Natural killer cell (primary cell): ENCODE results near the gene PTCD1. TPM values are rescaled to one million over a fixed set of nuclear protein-coding genes. Genes with fewer than 3 reads are reported as not detected.

Source experiments
- ATAC-seq, 3 donors: fragments of 150-1000 bp in 2 of 3; fragments of 200-7000 bp in 1 of 3; cut with Tn5 transposase; 1 replicate in 1 of 3; 2 replicates in 2 of 3; pipeline ENCODE4 v1.10.0; 2021; ENCODE audit warnings: mild to moderate bottlenecking in 2 of 3, moderate library complexity in 2 of 3
- DNase-seq, 2 donors: peaks; one replicate each; pipeline versions ENCODE4 v3.0.0 to v3.0.0-alpha.2; 2013 to 2021; ENCODE audit warnings: mixed read lengths in 1 of 2
- H3K27ac ChIP-seq: one replicate; pipeline ENCODE4 v1.5.1; 2013; ENCODE audit warnings: mild to moderate bottlenecking, low read length
- H3K27me3 ChIP-seq: one replicate; pipeline ENCODE4 v1.6.1; 2013; ENCODE audit warnings: low read length; ENCODE audit not compliant: control insufficient read depth, insufficient read depth
- H3K36me3 ChIP-seq: one replicate; pipeline ENCODE4 v1.6.1; 2013; ENCODE audit warnings: low read length; ENCODE audit not compliant: control insufficient read depth, insufficient read depth
- H3K4me1 ChIP-seq: one replicate; pipeline ENCODE4 v1.6.1; 2013; ENCODE audit warnings: low read length; ENCODE audit not compliant: control insufficient read depth, insufficient read depth
- H3K4me3 ChIP-seq: one replicate; pipeline ENCODE4 v1.5.1; 2013; ENCODE audit warnings: low read length
- H3K9me3 ChIP-seq: one replicate; pipeline ENCODE4 v1.6.1; 2013; ENCODE audit warnings: low read length; ENCODE audit not compliant: control insufficient read depth, insufficient read depth
- H3K27ac Mint-ChIP-seq, 2 donors: one replicate each; pipeline ENCODE4 v1.8.0; 2022; ENCODE audit warnings: mild to moderate bottlenecking in 2 of 2, mixed read lengths in 2 of 2, moderate library complexity in 1 of 2
- H3K27me3 Mint-ChIP-seq, 2 donors: one replicate each; pipeline ENCODE4 v1.8.0; 2022; ENCODE audit warnings: low read depth in 2 of 2, mixed read lengths in 2 of 2
- H3K36me3 Mint-ChIP-seq: one replicate; pipeline ENCODE4 v1.8.0; 2022; ENCODE audit warnings: mixed read lengths
- H3K4me1 Mint-ChIP-seq, 2 donors: one replicate each; pipeline ENCODE4 v1.8.0; 2022; ENCODE audit warnings: mixed read lengths in 2 of 2
- H3K4me3 Mint-ChIP-seq: one replicate; pipeline ENCODE4 v1.8.0; 2022; ENCODE audit warnings: mild to moderate bottlenecking, moderate library complexity, mixed read lengths
- H3K9me3 Mint-ChIP-seq, 2 donors: one replicate each; pipeline ENCODE4 v1.8.0; 2022; ENCODE audit warnings: mixed read lengths in 2 of 2
- WGBS: methylation state at CpG from one replicate; pipeline ENCODE4 v1.1.7; 2013; ENCODE audit warnings: missing lambda C conversion rate; ENCODE audit not compliant: insufficient coverage; 5-methylcytosine and 5-hydroxymethylcytosine counted together
- intact Hi-C: fragments of 100-400 bp; cut with micrococcal nuclease; formaldehyde crosslinking; loops from one replicate; pipeline ENCODE4 v1.14.2; 2022
- total RNA-seq, 4 donors: library from RNA; stranded (reverse); fragments of 120-200 nt in 1 of 4; gene quantifications; one replicate each; pipeline versions ENCODE4 v1.2.3 to v1.2.4, GENCODE V29; 2013 to 2022
- TF ChIP-seq, protein P1 (sequence below): fragments of 200-600 bp; IDR thresholded peaks from one replicate; pipeline ENCODE4 v1.8.0; 2022; ENCODE audit warnings: antibody characterized with exemption

The PTCD1 gene
- total RNA-seq, 3 donors from 2014 or later (not counting 1 experiment from before 2014, with no cell fraction given), result 5.3 to 6.6 (median 6.4) TPM

- 85% methylated on average over 4 of the region's 4 CpGs for WGBS
- Mint-ChIP-seq H3K4me1 (peaks cover 30 to 56% of the 10 kb centered on the region in 2 donors), H3K27ac (peak overlapping the region; percentile 84 to 97), H3K9me3 (no peaks in the 10 kb centered on the region), H3K27me3 (no peaks in the 10 kb centered on the region), H3K4me3 (no peak overlapping the region), H3K36me3 (no peaks in the 10 kb centered on the region)
- peak overlapping the region; percentile 24 for H3K27ac ChIP-seq
- H3K9me3 ChIP-seq, result no peaks in the 10 kb centered on the region
- DNase-seq (no peak), ATAC-seq (no peak)
- peaks cover 45% of the 10 kb centered on the region for H3K36me3 ChIP-seq
- intact Hi-C loops, result no loop called here
- H3K27me3 ChIP-seq, result no peaks in the 10 kb centered on the region
- TF ChIP-seq, protein P1, sequence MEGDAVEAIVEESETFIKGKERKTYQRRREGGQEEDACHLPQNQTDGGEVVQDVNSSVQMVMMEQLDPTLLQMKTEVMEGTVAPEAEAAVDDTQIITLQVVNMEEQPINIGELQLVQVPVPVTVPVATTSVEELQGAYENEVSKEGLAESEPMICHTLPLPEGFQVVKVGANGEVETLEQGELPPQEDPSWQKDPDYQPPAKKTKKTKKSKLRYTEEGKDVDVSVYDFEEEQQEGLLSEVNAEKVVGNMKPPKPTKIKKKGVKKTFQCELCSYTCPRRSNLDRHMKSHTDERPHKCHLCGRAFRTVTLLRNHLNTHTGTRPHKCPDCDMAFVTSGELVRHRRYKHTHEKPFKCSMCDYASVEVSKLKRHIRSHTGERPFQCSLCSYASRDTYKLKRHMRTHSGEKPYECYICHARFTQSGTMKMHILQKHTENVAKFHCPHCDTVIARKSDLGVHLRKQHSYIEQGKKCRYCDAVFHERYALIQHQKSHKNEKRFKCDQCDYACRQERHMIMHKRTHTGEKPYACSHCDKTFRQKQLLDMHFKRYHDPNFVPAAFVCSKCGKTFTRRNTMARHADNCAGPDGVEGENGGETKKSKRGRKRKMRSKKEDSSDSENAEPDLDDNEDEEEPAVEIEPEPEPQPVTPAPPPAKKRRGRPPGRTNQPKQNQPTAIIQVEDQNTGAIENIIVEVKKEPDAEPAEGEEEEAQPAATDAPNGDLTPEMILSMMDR, result no peak
- H3K4me1 ChIP-seq, result peaks cover 61% of the 10 kb centered on the region
- no peak overlapping the region for H3K4me3 ChIP-seq
Measured at GRCh38 chr7:99384523-99384922, 54.1 kb downstream of the PTCD1 start.

GRCh38 chr7:99383791-99384370 lies 54.7 kb downstream of the PTCD1 start:
- Mint-ChIP-seq H3K9me3 (no peaks in the 10 kb centered on the region), H3K4me1 (peaks cover 36 to 62% of the 10 kb centered on the region in 2 donors), H3K36me3 (no peaks in the 10 kb centered on the region), H3K27ac (peak overlapping the region; percentile 84 to 97), H3K4me3 (no peak overlapping the region), H3K27me3 (no peaks in the 10 kb centered on the region)
- WGBS, result 87% methylated on average over 13 of the region's 13 CpGs
- TF ChIP-seq, protein P1, result no peak
- Histone ChIP-seq H3K27me3 (no peaks in the 10 kb centered on the region), H3K36me3 (peaks cover 40% of the 10 kb centered on the region), H3K27ac (peak overlapping the region; percentile 24), H3K4me3 (no peak overlapping the region), H3K9me3 (no peaks in the 10 kb centered on the region), H3K4me1 (peaks cover 67% of the 10 kb centered on the region)
- intact Hi-C loops, result no loop called here
- DNase-seq (no peak), ATAC-seq (no peak)

- Histone ChIP-seq H3K36me3 (peaks cover 36% of the 10 kb centered on the region), H3K27me3 (no peaks in the 10 kb centered on the region), H3K4me3 (no peak overlapping the region), H3K27ac (no peak overlapping the region), H3K9me3 (no peaks in the 10 kb centered on the region), H3K4me1 (peaks cover 73% of the 10 kb centered on the region)
- H3K4me3 Mint-ChIP-seq, result no peak overlapping the region
- DNase-seq, result no peak
- intact Hi-C loops, result no loop called here
- TF ChIP-seq, protein P1, result no peak
- peaks cover 37 to 64% of the 10 kb centered on the region in 2 donors for H3K4me1 Mint-ChIP-seq
- no peak for ATAC-seq
- 95% methylated on average over 10 of the region's 10 CpGs for WGBS
- H3K9me3 Mint-ChIP-seq, result no peaks in the 10 kb centered on the region
- no peaks in the 10 kb centered on the region for H3K27me3 Mint-ChIP-seq
- no peaks in the 10 kb centered on the region for H3K36me3 Mint-ChIP-seq
- peak overlapping the region; percentile 84 to 97 for H3K27ac Mint-ChIP-seq
Measured at GRCh38 chr7:99383203-99383602, 55.4 kb downstream of the PTCD1 start.

DNA sequence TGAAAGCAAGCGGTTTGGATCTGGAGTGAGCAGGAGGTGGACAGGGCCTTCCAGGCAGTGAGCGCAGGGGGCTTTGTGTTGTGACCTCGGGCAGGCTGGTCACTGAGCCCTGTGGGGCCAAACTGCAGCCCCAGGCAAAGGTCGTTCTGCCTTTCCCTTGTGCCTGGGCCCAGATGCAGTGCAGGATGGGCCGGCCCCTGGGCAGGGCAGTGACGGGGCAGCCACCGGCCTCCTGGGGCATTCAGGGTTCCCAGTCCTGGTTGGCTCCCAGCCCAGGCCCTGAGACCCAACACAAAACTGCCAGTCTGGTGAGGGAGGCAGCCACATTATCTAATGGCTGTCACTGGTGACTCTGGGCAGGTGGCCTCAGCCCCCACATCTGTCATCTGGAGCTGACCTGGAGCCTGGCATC lies 56.9 kb downstream of the PTCD1 start:
- 80% methylated on average over 7 of the region's 7 CpGs for WGBS
- H3K4me3 ChIP-seq, result no peak overlapping the region
- Mint-ChIP-seq H3K27me3 (no peaks in the 10 kb centered on the region), H3K27ac (peak overlapping the region; percentile 97), H3K4me3 (peak overlapping the region; percentile 87), H3K4me1 (peaks cover 44 to 73% of the 10 kb centered on the region in 2 donors), H3K9me3 (no peaks in the 10 kb centered on the region), H3K36me3 (no peaks in the 10 kb centered on the region)
- H3K27me3 ChIP-seq, result no peaks in the 10 kb centered on the region
- peaks cover 85% of the 10 kb centered on the region for H3K4me1 ChIP-seq
- peaks cover 28% of the 10 kb centered on the region for H3K36me3 ChIP-seq
- ATAC-seq, result no peak
- H3K9me3 ChIP-seq, result no peaks in the 10 kb centered on the region
- TF ChIP-seq, protein P1, result no peak
- H3K27ac ChIP-seq, result peak overlapping the region; percentile 100
- no peak for DNase-seq
- intact Hi-C loops, result loop anchor here (1.0 kb wide), 1 partner anchor 27 kb away; the partner anchor contains the start of genes BUD31 and PDAP1
